GM21619 (cell line): ENCODE measurements around the gene ACY1.

ENCODE experiments used
- ATAC-seq: cut with Tn5 transposase; IDR thresholded peaks from one replicate; pipeline ENCODE4 v1.9.1; 2021; ENCODE audit not compliant: unreplicated experiment

The ACY1 gene

GRCh38 chr3:51982838-51983577 lies at the start of gene ACY1:
Gene ACY1, plus strand, starts transcription at chr3:51983535. Its CDS starts 530 bp downstream, at chr3:51984065.
- peak; percentile 76 for ATAC-seq

DNA sequence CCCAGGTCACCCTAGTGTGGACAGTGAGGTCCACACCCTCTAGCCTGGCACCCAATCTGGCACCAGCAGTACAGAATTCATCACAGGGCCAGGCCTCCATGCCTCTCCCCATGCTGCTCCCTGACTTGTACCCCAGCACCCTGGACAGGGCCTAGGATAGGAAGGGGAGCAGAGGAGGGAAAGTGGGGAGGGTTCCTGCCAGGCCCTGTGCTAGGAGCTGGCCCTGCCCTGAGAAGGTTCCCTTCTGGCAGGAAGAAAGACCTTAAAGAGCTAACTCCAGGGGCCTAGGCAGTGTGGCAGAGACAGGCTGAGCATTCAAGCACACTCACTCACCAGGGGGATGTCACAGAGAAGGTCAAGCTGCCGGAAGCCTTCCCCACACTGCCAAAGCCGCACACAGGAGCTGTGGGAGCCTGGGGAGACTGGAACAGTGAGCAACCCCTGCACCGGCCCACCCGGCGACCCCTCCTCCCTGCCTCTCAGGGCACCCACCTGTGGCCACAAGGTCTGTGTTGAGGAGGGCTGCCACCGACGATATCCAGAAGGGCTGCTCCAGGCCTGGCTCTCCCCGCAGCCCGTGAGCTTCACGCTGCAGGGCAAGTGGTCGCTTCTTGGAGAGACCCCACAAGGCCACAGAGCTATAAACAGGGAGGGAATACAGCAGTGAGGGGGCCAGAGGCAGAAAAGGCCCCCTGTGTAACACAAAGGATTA lies 49.0 kb upstream of the ACY1 start:
- no peak for ATAC-seq

DNA sequence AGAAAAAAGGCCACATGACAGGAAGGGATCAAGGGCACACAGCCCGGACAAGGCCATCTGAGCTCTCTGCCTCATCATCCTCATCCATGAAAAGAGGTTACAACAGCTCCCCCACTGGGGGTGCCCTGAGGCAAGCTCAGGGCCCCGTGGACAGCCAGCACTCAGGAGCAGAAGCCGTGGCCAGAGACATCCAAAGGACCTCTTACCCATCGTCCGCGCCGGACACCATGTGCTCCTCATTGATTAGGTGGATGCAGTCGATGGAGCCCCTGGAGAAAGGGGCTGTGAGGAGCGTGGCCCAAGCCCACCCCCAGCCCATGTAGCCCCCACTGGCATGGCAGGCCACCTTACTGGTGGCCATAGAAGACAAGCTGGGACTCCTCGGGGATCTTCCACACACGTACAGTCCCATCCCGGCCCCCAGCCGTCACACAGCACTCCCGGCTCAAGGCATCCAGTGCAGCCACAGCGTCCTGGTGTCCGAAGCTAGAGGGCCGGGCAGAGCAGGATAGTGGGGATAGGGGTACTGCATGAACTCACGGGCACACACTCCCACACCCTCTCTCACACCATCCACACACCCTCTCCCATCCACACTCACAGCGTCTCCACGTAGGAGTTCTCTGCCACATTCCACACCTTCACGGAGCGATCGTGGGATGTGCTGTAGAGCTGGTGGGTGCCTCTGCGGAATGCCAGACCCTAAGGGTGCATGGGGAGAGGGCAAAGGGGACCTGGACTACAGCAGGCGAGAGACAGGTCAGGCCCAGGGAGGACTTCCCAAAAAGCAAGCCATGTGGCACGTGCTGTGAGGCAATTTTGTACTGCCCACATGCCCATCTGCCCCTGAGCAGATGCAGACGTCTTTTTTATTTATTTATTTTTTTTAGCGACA lies 48.1 kb upstream of the ACY1 start:
- ATAC-seq = no peak

- ATAC-seq = no peak
Measured at GRCh38 chr3:51935886-51936755, 47.2 kb upstream of the ACY1 start.

- ATAC-seq = no peak
Measured at GRCh38 chr3:51937014-51937413, 46.3 kb upstream of the ACY1 start.

DNA sequence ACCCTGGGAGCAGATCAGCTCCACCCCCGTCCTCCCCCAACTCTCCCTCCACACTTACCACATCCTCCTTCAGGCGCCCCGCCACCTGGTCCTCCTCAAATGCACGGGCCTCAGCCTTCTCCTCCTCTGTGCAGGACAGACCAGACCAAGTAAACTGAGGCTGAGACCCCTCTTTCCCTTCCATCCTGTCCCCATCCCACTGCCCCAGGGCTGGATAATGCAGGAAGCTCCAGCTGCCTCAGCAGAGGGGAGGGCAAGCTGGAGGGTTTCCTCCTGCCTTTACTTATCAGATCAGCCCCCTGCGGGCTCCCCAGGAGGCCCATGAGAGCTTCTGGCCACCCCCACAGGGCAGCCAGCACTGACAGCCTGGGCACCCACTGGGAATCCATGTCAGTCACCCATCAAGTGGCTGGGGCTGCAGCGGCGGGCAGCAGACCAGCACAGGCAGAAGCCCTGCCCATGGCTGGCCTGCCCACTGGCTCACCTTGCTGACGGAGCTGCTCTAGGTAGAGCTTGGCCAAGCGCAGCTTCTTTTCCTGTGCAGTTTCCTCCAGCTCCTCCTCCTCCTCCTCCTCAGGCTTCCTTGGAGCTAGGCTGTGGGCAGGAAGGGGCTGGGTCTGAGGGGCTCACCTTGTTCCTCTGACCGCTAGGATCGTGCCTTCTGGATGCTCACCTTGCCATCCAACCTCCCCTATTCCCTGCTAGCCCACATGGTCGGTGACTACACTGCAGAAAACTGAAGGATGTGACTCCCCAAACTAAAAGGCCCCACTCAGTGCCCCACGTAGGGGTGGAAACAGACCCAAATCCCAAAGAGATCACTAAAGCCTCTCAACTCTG lies 45.5 kb upstream of the ACY1 start:
- ATAC-seq = no peak

GRCh38 chr3:51938780-51939425 lies 44.4 kb upstream of the ACY1 start:
- ATAC-seq = no peak

DNA sequence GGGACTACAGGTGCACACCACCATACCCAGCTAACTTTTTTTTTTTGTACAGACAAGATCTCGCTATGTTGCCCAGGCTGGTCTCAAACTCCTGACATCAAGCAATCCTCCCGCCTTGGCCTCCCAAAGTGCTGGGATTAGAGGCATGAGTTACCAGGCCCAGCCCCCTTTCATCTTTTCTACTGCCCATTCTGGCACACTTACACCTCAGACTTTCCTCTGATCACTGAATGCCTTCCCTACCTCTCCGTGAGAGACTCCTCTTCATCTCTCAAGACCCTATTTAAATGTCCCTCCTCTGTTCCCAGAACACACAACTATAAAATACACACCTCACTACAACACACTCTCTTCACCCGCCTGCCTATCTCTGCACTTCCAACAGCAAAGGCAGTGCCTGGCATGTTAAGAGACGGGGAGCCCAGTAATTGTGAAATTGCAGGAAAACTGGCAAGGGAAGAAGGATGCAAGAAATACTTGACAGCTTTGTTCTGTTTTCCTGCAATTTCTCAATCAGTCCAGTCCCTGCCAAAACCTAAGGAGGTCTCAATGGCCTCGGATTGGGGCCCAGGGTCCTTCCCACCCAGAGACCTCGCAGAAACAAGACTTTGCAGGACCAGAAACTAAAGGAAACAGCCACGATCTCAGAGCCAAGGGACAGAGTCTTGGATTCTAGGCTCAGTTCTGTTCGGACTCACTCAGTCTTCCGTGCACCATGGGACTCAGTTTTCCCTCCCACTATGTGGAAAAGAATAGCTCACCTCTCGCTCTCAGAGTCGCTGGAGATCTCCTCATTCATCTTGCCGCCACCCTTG lies 42.5 kb upstream of the ACY1 start:
- ATAC-seq = no peak

DNA sequence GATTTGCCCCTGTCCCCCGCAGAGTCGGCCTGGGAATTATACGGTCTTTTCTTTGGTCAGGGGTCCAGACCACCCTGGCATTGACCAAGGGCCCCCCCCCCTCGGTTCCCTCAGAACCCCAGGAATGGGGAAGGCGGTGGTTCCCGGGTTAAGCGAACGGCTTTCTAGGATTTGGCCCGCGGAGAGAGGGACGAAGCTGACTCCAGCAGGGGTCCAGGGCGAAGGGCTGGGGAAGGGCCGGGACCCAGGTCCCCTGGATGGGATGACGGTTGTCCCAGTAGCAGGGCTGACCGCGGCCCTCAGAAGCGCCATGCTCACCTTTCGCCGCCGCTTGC lies 41.9 kb upstream of the ACY1 start:
- no peak for ATAC-seq

GRCh38 chr3:51941798-51942602 lies 41.3 kb upstream of the ACY1 start, which contains the start of the genes PARP3 and RRP9:
Gene PARP3, plus strand, starts transcription at chr3:51942363. Its CDS starts 993 bp downstream, at chr3:51943356.
Gene RRP9, minus strand, starts transcription at chr3:51941904. Its CDS starts 37 bp downstream, at chr3:51941867.
- ATAC-seq = peak; percentile 83

DNA sequence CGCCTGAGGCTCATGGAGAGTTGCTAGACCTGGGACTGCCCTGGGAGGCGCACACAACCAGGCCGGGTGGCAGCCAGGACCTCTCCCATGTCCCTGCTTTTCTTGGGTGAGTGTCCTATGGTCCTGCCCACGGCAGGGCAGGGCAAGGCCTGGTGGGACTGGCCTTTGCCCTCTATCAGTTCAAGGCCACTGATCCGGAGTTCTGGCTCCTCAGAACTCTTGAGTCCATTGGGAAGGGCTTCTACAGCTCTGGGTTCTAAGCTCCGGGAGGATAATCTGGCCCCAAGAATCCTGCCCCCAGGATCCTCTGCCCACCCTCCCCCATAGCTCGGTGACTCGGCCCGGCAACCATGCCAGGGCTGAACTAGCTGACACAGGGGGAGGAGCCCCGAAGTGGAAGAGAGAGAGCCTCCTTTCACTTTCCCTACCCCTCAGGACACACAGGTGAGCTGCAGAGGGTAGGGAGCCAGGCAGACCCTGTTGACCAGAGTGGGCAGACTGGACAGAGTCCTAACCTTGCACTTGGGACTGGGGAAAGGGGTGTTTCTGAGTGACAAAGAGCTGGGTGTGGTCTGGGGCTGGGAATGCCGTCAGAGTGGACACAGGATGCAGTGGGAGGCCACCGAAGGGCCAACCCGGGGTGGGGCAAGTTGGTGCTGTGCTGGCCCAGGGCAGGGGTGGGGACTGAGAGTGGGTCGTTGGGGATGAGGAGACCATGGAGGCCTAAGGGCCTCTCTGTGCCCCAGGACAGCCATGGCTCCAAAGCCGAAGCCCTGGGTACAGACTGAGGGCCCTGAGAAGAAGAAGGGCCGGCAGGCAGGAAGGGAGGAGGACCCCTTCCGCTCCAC lies 40.5 kb upstream of the ACY1 start:
- ATAC-seq = peak; percentile 38

DNA sequence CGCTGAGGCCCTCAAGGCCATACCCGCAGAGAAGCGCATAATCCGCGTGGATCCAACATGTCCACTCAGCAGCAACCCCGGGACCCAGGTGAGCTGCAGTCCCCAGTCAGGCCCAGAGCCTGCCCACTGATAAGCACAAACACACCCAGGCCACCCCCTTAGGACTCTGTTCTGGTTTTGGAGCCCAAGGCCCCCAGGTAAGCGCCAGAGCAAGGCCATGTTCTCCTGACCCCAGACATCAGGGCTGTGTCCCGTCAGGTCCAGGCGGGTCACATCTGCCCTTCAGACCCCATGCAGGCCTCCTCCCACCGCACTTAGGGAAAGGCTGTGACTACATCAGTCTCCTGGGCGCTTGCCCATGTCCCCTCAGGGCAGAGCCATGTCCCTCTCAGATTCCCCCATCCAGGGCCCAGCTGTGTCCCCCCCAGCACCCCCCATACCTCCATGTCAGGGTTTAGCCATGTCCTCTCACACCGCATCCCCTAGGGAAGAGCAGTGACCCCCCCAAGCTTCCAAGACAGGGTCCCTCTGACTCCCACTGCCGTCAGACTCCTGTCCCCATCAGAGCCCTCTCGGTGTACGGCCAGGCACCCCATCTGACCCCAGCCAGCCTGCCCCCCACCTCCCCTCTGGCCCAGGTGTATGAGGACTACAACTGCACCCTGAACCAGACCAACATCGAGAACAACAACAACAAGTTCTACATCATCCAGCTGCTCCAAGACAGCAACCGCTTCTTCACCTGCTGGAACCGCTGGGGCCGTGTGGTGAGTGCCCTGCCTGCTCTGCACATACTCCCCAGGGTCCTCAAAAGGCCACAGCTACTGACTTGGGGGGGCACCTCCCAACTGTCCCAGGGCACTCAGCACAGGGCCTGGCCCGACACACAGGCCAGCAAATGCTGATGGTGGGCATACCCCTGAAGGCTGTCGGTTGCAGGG lies 39.6 kb upstream of the ACY1 start:
- ATAC-seq = no peak

DNA sequence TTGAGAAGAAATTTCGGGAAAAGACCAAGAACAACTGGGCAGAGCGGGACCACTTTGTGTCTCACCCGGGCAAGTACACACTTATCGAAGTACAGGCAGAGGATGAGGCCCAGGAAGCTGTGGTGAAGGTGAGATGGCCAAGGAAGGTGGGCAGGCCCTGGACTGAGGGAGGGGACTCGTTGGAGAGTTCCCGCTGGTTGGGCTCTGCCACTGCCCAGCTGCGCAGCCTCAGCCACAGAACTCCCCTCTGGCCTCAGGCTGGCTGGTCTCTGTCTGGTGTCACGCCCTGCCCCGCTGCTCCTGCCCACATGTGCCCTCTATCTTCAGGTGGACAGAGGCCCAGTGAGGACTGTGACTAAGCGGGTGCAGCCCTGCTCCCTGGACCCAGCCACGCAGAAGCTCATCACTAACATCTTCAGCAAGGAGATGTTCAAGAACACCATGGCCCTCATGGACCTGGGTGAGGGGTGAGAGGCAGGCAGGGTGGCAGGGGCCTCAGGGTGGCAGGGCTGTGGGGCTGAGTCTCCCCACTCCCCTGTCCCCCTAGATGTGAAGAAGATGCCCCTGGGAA lies 38.8 kb upstream of the ACY1 start:
- no peak for ATAC-seq

DNA sequence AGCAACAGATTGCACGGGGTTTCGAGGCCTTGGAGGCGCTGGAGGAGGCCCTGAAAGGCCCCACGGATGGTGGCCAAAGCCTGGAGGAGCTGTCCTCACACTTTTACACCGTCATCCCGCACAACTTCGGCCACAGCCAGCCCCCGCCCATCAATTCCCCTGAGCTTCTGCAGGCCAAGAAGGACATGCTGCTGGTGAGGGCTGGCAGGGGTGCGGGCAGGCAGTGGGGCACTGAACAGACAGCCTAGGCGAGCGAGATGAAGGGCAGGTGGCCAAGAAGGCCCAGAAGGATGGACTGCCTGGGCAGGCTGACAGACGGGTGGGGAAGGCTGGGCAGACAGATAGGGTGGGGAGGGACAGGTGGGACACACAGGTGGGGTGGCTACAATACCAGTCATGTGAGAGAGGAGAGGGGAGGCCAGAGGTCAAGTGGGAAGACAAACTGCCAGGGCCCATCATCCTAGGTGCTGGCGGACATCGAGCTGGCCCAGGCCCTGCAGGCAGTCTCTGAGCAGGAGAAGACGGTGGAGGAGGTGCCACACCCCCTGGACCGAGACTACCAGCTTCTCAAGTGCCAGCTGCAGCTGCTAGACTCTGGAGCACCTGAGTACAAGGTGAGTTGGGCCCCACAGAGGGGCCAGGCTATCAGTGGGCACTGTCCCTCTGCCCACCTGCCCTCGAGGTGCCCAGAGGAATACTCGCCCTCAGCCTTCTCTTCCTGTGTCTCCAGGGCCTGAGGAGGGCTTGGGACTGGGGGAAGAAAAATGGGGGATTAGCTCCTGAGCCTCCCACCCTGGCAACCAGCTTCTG lies 38.1 kb upstream of the ACY1 start:
- ATAC-seq = no peak
